SK-N-SH (cell line): ENCODE data around the gene DEPDC7. TPM values are rescaled to one million over a fixed set of nuclear protein-coding genes. Genes with fewer than 3 reads are reported as not detected.

Source experiments
- CTCF ChIA-PET: fragments of 300-600, 350-600 bp; formaldehyde crosslinking; extraction: SDS; loops from one replicate; lab custom pipeline; 2021; lab: Yijun Ruan, JAX
- POLR2A ChIA-PET: fragments of 350-600 bp; sonication (Branson Sonifier 250); formaldehyde crosslinking; extraction: SDS; loops from one replicate; lab custom pipeline; 2020; ENCODE audit warnings: antibody characterized with exemption, inconsistent platforms; lab: Yijun Ruan, JAX
- DNase-seq: peaks from one replicate; pipeline ENCODE4 v3.0.0; 2012
- H2AFZ ChIP-seq: fragments of 200-600 bp; sonication (generic); 2 replicates; pipeline ENCODE4 v1.8.1; 2016; ENCODE audit warnings: antibody characterized with exemption, mild to moderate bottlenecking, low read depth
- H3F3A ChIP-seq: fragments of 200-600 bp; sonication (generic); replicated peaks from 2 replicates; pipeline ENCODE3; 2016; ENCODE audit warnings: antibody characterized with exemption, mild to moderate bottlenecking; ENCODE audit not compliant: insufficient read depth
- H3K27ac ChIP-seq, 2 experiments: fragments of 200-500 bp in 1 of 2; fragments of 200-600 bp in 1 of 2; sonication (Bioruptor generic) in 1 of 2; sonication (generic), shearing (Covaris generic) in 1 of 2; 2 replicates each; pipeline versions ENCODE4 v1.5.1 to v1.6.1; 2014 to 2016; ENCODE audit warnings: low read depth in 2 of 2, inconsistent platforms in 1 of 2, low read length in 1 of 2, mild to moderate bottlenecking in 1 of 2, mixed read lengths in 1 of 2
- H3K27me3 ChIP-seq: fragments of 200-600 bp; sonication (generic), shearing (Covaris generic); 2 replicates; pipeline ENCODE4 v1.6.1; 2016; ENCODE audit warnings: mixed run types; ENCODE audit not compliant: insufficient read depth
- H3K36me3 ChIP-seq, 2 experiments: fragments of 200-500 bp in 1 of 2; fragments of 200-600 bp in 1 of 2; sonication (Bioruptor generic) in 1 of 2; sonication (generic) in 1 of 2; replicated peaks in 1 of 2; 2 replicates each; pipeline versions ENCODE3 to v1.5.1; 2014 to 2016; ENCODE audit warnings: low read length in 1 of 2, mild to moderate bottlenecking in 1 of 2; ENCODE audit not compliant: insufficient read depth in 2 of 2, control insufficient read depth in 1 of 2
- H3K4me1 ChIP-seq, 2 experiments: fragments of 200-500 bp in 1 of 2; fragments of 200-600 bp in 1 of 2; sonication (Bioruptor generic) in 1 of 2; sonication (generic), shearing (Covaris generic) in 1 of 2; 2 replicates each; pipeline versions ENCODE4 v1.5.1 to v1.6.1; 2014 to 2016; ENCODE audit warnings: low read depth in 1 of 2, low read length in 1 of 2, mixed run types in 1 of 2; ENCODE audit not compliant: insufficient read depth in 2 of 2, control insufficient read depth in 1 of 2
- H3K4me2 ChIP-seq: fragments of 200-600 bp; sonication (generic), shearing (Covaris generic); 2 replicates; pipeline ENCODE4 v1.6.1; 2017; ENCODE audit warnings: mixed run types
- H3K4me3 ChIP-seq, 2 experiments: fragments of 200-500 bp in 1 of 2; fragments of 200-600 bp in 1 of 2; sonication (Bioruptor generic) in 1 of 2; sonication (generic), shearing (Covaris generic) in 1 of 2; 2 replicates each; pipeline versions ENCODE4 v1.5.1 to v1.8.1; 2014 to 2016; ENCODE audit warnings: low read depth in 2 of 2, inconsistent platforms in 1 of 2, low read length in 1 of 2, mild to moderate bottlenecking in 1 of 2, mixed read lengths in 1 of 2, moderate library complexity in 1 of 2
- H3K79me2 ChIP-seq: fragments of 200-600 bp; sonication (generic); 2 replicates; pipeline ENCODE4 v1.8.1; 2017; ENCODE audit warnings: mild to moderate bottlenecking; ENCODE audit not compliant: insufficient read depth
- H3K9ac ChIP-seq: fragments of 200-600 bp; sonication (generic); 2 replicates; pipeline ENCODE4 v1.6.1; 2017; ENCODE audit warnings: mixed run types
- H3K9me2 ChIP-seq: fragments of 200-600 bp; sonication (generic); 2 replicates; pipeline ENCODE4 v1.6.1; 2017; ENCODE audit warnings: mixed run types
- H3K9me3 ChIP-seq: fragments of 200-600 bp; sonication (generic); 2 replicates; pipeline ENCODE4 v1.6.1; 2017; ENCODE audit warnings: mixed run types, mild to moderate bottlenecking, moderate library complexity
- H4K20me1 ChIP-seq: fragments of 200-600 bp; sonication (generic); 2 replicates; pipeline ENCODE4 v1.6.1; 2017; ENCODE audit warnings: mild to moderate bottlenecking, mixed run types; ENCODE audit not compliant: insufficient read depth
- CHD2 ChIP-seq: fragments of 150-350 bp; IDR thresholded peaks from 2 replicates; pipeline ENCODE4 v1.6.1; 2018; ENCODE audit warnings: low read length; ENCODE audit not compliant: partially characterized antibody
- CTCF ChIP-seq: fragments of 200-600 bp; sonication (generic); IDR thresholded peaks from 2 replicates; pipeline ENCODE4 v1.6.1; 2017; ENCODE audit warnings: antibody characterized with exemption, mild to moderate bottlenecking, moderate library complexity
- FOSL2 ChIP-seq: IDR thresholded peaks from 2 replicates; pipeline ENCODE4 v1.4.0; 2012; ENCODE audit warnings: low read depth, mild to moderate bottlenecking, moderate library complexity, borderline replicate concordance
- FOXM1 ChIP-seq: IDR thresholded peaks from 2 replicates; pipeline ENCODE4 v1.4.0; 2012; ENCODE audit warnings: low read depth, mild to moderate bottlenecking
- MEF2A ChIP-seq: IDR thresholded peaks from 2 replicates; pipeline ENCODE4 v1.4.0; 2012; ENCODE audit warnings: low read depth, borderline replicate concordance
- MXI1 ChIP-seq: IDR thresholded peaks from 2 replicates; pipeline ENCODE4 v1.6.1; 2012; ENCODE audit warnings: mild to moderate bottlenecking, low read depth, low read length, improper control_type of control experiment
- RFX5 ChIP-seq: IDR thresholded peaks from 2 replicates; pipeline ENCODE4 v1.6.1; 2012; ENCODE audit warnings: mild to moderate bottlenecking, improper control_type of control experiment, low read length
- TAF1 ChIP-seq: IDR thresholded peaks from 2 replicates; pipeline ENCODE4 v1.6.1; 2012; ENCODE audit warnings: low read depth, mild to moderate bottlenecking, low read length, moderate library complexity, borderline replicate concordance
- TCF12 ChIP-seq: IDR thresholded peaks from 2 replicates; pipeline ENCODE4 v1.4.0; 2012
- USF2 ChIP-seq: fragments of 150-350 bp; IDR thresholded peaks from 2 replicates; pipeline ENCODE4 v1.6.1; 2017; ENCODE audit warnings: antibody characterized with exemption, low read length, low read depth, borderline replicate concordance
- YY1 ChIP-seq: IDR thresholded peaks from 2 replicates; pipeline ENCODE4 v1.4.0; 2012; ENCODE audit warnings: low read depth, mild to moderate bottlenecking
- WGBS: methylation state at CpG from one replicate; pipeline ENCODE4 v1.1.6; 2017; ENCODE audit warnings: low lambda C conversion rate; 5-methylcytosine and 5-hydroxymethylcytosine counted together
- polyA plus RNA-seq, 3 experiments: library from polyadenylated mRNA; depleted of rRNA; stranded (reverse); fragments of >200 nt; gene quantifications; 2 replicates each; pipeline ENCODE4 v1.2.3, GENCODE V29; 2012
- TF ChIP-seq, protein P1 (sequence below): IDR thresholded peaks from 2 replicates; pipeline ENCODE4 v1.4.0; 2012; ENCODE audit warnings: low read depth
- TF ChIP-seq, protein P2 (sequence below): IDR thresholded peaks from 2 replicates; pipeline ENCODE4 v1.4.0; 2012; ENCODE audit warnings: low read depth, borderline replicate concordance

Gene DEPDC7
- polyA plus RNA-seq, 1 of the 3 experiments (the other 2 are of a cell fraction) = 9.7 TPM

GRCh38 chr11:33057284-33057683 is 41.6 kb downstream of the DEPDC7 start:
- H3K4me1 ChIP-seq = peaks cover 25 to 77% of the 10 kb centered on the region in 2 experiments
- H3F3A ChIP-seq = peaks cover 24% of the 10 kb centered on the region
- 89% methylated on average over 1 of the region's 1 CpG for WGBS
- H3K9me3 ChIP-seq = no peaks in the 10 kb centered on the region
- H3K27ac ChIP-seq = peak overlapping the region in 1 of 2 experiments; percentile 24; a peak in 1 of 4 replicates
- H3K27me3 ChIP-seq = no peaks in the 10 kb centered on the region
- ChIA-PET POLR2A (no interaction called here), CTCF (interaction anchor here (0.9 to 5.2 kb wide), 3 partner anchors 8 to 96 kb away, joined by 3 to 36 read pairs (median 4); no protein-coding TSS in a partner anchor)
- peaks cover 18 to 38% of the 10 kb centered on the region in 2 experiments for H3K36me3 ChIP-seq
- no peaks in the 10 kb centered on the region for H3K9me2 ChIP-seq
- no peak overlapping the region for H3K9ac ChIP-seq
- H3K79me2 ChIP-seq = peaks cover 3% of the 10 kb centered on the region; the same call in 1 of the 2 replicates
- no peaks in the 10 kb centered on the region for H4K20me1 ChIP-seq
- TF ChIP-seq MXI1 (no peak), TAF1 (no peak), YY1 (no peak), CHD2 (no peak), RFX5 (no peak), MEF2A (no peak), CTCF (no peak)
- no peak overlapping the region for H2AFZ ChIP-seq
- no peak overlapping the region for H3K4me3 ChIP-seq
- no peak for DNase-seq
- H3K4me2 ChIP-seq = no peak overlapping the region

- Histone ChIP-seq H3K9me3 (no peaks in the 10 kb centered on the region), H3K36me3 (peaks cover 26% of the 10 kb centered on the region in 2 experiments), H3K4me2 (no peak overlapping the region), H3K4me3 (no peak overlapping the region), H3K9me2 (no peaks in the 10 kb centered on the region), H3K27ac (peak overlapping the region; percentile 21 to 44; a peak in 2 of 4 replicates), H3K9ac (no peak overlapping the region), H4K20me1 (no peaks in the 10 kb centered on the region), H3K4me1 (peaks cover 27 to 91% of the 10 kb centered on the region in 2 experiments), H3K79me2 (peaks cover 3% of the 10 kb centered on the region; the same call in 1 of the 2 replicates), H2AFZ (no peak overlapping the region), H3F3A (peaks cover 29% of the 10 kb centered on the region), H3K27me3 (no peaks in the 10 kb centered on the region)
- ChIA-PET CTCF (no interaction called here), POLR2A (interaction anchor here (0.7 to 0.8 kb wide), 2 partner anchors 16 to 20 kb away, joined by 3 read pairs; partner anchors contain the start of gene TCP11L1)
- 94% methylated on average over 5 of the region's 5 CpGs for WGBS
- TF ChIP-seq, protein P1, sequence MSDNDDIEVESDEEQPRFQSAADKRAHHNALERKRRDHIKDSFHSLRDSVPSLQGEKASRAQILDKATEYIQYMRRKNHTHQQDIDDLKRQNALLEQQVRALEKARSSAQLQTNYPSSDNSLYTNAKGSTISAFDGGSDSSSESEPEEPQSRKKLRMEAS = no peak
- TF ChIP-seq RFX5 (no peak), YY1 (no peak), TCF12 (no peak), FOXM1 (no peak), TAF1 (no peak), MEF2A (no peak), USF2 (no peak), FOSL2 (no peak)
- TF ChIP-seq, protein P2, sequence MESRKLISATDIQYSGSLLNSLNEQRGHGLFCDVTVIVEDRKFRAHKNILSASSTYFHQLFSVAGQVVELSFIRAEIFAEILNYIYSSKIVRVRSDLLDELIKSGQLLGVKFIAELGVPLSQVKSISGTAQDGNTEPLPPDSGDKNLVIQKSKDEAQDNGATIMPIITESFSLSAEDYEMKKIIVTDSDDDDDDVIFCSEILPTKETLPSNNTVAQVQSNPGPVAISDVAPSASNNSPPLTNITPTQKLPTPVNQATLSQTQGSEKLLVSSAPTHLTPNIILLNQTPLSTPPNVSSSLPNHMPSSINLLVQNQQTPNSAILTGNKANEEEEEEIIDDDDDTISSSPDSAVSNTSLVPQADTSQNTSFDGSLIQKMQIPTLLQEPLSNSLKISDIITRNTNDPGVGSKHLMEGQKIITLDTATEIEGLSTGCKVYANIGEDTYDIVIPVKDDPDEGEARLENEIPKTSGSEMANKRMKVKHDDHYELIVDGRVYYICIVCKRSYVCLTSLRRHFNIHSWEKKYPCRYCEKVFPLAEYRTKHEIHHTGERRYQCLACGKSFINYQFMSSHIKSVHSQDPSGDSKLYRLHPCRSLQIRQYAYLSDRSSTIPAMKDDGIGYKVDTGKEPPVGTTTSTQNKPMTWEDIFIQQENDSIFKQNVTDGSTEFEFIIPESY = no peak
- no peak for DNase-seq
Observed at GRCh38 chr11:33059331-33060007, 43.8 kb downstream of the DEPDC7 start.
